GM10847 (cell line): Measurements from ENCODE around the gene MAN1C1.

Experiments used
- POLR2A ChIP-seq: IDR thresholded peaks from 2 replicates; pipeline ENCODE4 v1.6.1; 2011; ENCODE audit not compliant: insufficient read length; ENCODE audit errors: extremely low read depth

Gene MAN1C1

DNA sequence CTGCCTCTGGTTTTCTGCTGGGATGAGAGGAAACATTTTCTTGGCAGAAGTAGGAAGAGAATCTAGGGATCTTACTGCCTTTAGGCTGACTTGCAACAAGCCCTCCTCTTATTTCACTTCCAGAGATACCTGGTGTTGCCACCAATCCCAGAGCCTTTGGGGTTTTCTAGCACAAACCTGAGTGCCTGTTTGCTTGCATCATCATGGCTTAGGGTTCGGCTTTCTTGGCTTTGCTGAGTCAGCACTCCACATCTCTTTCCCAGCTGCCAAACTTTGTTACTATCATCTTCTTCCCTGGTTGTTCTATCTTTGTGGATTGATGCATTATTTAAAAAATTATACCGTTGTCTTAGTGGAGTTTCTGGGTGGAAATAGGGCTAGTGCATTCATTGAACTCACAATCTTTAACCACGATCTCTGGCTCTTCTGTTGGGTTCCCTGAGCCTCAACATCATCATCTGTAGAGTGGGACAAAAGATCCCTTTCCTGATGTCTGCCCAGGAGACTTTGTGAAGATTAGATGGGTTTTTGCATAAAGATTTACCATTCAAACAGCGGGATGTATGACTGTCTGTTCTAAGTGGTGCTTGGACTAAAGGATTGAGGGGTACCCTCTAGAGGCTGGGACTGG, 106.8 kb downstream of the MAN1C1 start:
- no peak for TF ChIP-seq POLR2A

DNA sequence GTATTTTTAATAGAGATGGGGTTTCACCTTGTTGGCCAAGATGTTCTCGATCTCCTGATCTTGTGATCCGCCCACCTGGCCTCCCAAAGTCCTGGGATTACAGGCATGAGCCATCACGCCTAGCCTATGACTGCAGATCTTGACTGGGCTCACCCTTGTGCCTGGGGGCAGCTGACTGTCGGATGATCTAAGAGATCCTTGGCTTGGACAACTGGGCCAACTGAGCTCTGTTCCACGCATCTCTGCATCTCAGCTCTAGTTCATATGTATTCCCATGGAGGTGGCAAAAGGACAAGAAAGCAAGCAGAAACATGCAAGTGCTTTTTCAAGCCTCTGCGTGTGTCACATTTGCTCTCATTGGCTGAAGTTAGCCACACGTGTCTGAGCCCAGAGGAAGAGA, 107.6 kb downstream of the MAN1C1 start:
- TF ChIP-seq POLR2A, result no peak

DNA sequence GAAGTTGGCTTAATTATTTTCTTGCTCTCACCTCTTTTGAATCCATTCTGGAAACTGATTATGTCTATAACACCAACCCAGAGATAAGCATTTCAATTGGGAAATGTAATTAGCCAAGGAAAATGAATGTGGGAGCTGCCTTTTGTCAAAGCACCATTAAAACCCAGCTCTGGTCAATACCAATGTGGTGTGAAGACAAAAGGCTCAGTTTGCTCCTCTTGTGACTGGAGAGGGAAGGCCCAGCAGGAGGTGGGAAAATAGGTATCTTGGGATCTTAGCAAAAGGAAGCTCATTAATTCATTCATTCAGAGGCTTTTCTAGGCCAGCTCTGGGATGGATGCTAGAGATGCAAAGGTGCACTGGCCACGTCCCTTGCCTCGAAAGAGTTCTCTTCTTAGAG, 108.4 kb downstream of the MAN1C1 start:
- no peak for TF ChIP-seq POLR2A

DNA sequence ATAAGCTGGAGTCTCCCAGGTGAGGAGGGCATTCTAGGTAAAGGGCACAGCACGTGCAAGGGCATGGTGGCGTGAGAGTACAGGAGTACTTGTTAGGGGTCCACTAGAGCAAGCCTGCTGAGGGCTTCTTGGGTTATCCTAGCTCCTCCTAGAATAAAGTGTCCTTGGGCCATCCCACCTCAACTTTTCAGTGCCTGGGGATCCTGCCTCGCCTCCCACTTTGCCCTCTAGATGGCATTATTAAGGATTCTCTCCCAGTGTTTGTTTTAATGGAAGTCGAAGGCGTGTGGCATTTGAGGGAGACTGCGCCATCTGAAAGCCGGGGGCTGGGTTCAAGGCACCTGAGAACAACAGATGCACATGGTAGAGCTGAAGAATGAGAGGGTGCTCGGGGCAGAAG, 108.9 kb downstream of the MAN1C1 start:
- no peak for TF ChIP-seq POLR2A

DNA sequence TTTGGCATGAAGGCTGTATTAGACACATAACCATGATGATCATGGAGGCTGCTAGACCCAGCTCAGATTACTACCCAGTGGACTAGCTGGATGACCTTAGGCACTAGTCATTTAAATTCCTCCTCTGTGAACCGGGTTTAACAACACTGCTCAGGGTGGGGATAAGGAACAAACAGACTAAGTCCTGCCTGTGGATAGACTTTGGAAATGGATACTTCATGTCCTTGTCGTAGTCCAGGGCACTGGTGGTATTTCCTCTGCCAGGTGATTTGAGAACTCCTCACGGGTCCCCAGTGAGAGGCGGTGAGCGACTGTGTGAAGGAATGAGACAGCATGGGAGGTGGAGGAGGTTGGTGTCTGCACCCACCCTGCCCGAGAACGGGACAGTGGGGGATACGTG, 110.5 kb downstream of the MAN1C1 start:
- no peak for TF ChIP-seq POLR2A

DNA sequence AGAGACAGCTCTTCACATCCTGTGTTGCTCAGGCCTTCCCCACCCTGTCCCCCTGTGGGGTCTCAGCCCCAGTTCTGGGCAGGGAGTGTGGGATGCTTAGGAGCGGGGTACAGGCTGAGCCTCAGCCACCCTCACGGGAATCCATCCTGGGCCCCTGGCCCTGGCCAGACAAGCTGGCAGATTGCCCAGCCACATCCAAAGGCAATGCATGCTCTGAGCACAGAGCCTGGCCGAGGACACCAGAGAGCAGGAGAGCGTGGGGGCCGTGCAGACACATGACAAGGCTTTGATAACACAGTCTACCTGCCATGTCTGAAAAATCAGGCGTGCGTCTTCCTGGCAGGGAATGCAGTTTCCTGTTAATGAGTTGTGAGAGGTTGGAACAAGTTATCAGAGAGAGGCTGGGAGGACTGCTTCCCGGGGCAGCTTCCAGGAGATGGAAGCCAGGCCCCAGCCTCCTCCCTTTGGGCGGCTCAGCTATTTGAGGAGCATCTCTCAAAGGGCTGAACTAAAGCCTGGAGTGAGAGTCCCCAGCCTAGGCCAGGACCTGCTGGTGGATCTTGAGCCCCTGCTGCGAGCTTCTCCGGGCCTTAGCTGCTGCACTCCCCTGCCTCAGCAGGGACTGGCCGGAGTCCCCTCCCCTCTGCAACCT, 111.2 kb downstream of the MAN1C1 start:
- TF ChIP-seq POLR2A, result no peak

DNA sequence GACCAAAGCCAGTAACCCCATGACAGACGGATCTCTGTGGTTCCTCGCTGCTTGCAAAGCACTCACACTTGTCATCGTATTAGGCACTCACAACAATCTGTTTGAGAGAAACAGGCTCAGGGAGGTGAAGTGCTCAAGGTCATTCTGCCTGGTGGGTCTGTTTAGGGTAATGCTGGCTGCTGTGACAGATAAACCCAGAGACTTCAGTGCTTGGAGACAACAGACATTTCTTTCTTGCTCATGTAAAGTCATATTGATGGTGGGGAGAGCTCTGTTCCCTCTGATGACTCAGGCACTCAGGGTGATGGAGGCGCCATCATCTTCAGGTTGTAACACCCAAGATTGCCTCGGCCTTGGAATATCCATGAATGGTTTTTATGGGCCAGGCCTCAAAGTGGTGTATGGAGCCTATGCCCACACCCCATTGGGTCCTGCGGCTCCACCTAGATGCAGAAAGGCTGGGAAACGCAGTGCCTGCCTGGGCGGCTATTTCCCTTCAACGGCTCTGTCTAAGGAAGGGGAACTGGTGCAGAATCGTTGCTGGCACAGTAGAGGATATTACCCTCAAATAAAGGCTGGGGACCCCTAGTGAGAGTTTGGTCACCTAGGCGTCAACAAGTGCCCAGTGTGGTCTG, 111.8 kb downstream of the MAN1C1 start:
- no peak for TF ChIP-seq POLR2A

DNA sequence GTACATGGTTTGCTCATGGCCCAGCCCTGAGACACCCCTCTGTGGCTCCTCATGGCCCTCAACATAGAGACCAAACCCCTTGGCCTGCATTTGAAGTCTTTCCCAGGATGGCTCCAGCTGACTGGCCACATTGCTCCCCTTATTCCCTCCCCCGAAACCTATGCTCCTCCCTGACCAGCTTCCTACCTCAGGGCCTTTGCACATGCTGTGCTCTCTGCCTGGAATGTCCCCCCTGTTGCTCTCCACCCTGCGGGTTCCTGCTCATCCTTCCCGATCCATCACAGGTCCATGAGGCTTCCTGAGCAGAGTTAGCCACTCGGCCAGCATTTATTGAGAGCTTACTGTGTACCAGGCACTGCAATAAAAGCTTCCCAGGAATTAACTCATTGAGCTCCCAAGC, 112.5 kb downstream of the MAN1C1 start:
- no peak for TF ChIP-seq POLR2A

DNA sequence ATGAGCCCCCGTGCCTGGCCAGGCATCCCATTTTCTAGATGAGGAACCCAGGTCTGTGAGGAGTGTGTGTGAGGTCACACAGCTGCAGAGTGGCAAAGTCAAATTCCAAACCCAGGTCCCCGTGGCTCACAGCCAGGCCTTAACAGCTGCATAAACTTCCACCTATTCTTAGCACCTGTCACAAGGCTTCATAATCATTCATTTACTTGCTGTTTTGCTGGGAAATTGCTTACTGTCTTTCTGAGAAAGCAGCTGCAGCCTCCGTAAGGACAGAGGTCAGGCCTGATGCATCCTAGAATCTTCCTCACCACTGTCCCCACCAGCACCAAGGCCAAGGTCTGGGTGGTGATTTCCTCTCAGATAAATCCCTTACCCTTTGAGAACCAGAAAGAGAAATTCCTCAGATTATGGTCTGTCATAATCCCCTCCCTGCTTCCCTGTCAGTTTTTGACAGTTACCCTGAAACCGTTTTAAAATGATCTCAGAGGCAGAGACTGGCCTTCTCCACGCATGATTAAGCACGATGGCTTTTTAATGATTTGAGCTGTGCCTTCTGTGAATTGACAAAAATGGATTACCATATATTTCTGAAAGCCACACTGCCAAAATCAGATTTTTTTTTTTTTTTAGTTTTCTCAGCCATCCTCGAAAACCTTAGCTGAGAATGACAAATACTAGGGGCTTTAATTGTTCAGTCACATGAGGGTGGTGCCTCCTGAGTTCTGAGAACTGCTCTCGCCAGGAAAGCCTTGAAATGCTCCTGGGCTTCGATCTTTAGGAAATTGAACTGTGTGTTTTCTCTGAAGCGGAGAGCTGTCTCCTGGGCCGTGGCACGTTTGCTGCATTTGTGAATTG, 113.4 kb downstream of the MAN1C1 start:
- no peak for TF ChIP-seq POLR2A

DNA sequence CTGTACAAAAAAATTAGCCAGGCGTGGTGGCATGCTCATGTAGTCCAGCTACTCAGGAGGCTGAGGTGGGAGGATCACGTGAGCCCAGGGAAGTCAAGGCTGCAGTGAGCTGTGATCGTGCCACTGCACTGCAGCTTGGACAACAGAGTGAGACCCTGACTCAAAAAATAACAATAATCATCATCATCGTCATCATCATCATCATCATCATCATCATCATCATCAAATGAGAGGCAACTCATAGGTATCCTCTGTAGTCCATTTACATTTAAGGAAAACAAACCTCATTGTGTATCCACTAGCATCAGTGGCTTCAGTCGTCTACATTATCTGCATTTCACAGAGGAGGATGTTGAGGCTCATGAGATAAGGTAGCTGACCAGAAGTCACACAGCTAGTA, 114.6 kb downstream of the MAN1C1 start:
- no peak for TF ChIP-seq POLR2A

DNA sequence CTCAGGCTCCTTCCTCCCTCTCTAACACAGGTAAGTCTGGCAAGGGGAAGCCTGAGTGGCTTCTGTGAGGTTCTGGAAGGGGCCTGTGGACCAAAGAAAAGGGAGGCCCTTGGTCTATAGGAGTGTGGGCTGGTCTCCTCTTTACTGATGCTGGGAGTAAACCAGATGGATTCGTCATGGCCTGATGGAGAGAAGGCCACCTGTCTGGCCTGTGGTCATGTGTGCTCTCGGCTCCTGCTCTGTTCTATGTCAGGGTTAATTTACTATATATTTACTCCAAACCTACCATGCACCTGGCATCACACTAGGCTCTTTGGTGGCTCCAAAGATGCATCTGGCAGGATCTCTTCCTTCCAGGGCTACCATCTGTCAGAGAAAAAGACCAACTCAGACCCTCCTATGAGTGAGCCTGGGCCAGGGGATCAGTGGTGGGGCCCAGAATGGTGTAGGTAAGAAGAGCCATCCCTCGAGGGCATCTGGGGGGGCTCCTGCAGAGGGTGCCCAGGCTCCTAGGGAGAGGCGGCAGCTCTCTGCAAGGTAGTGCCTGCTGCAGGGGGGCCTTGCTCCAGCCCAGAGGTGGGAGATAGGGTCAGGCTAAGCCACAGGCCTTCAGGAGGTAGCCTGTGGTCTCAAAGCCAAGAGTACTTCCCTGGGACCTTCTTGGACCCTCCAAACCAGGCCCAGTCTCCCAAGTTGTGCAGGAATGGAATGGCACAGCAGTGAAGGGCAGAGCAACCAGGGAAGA, 115.2 kb downstream of the MAN1C1 start:
- no peak for TF ChIP-seq POLR2A

DNA sequence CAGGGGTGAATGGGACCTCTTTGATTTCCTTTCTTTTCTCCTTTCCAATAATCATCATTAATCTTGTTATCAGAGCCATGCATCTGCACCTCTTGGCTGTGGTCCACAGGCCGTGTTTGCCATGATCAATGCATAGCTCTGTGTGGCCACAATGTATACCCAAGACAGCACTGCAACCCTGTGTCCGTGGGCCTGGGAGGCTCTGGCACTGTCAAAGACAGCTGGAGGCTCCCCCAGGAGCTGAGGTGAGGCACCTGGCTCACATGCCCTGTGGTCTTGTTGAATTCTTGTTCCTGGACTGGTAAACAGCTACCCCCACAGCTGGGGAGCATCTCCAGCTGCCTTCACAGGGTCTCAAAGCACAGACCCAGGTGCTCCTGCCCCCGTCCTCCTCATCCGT, 116.2 kb downstream of the MAN1C1 start:
- TF ChIP-seq POLR2A, result no peak

DNA sequence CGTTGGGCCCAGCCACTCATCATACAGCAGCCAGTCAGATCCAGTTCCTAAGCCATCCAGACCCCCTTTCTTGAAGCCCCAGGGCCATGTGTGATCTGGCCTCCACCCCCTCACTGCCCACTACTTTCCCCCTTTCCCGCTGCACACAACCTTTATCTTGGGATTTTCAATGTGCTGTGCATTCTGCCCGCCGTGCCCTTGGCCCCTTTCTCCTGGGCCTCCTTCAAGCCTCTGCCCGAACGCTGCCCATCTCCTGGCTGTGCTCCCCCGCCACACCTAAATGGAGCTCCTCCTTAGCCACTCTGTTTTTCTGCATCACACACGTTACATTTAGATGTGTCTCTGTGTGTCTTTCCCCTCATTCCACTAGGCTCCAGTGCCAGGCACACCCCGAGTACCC, 116.7 kb downstream of the MAN1C1 start:
- TF ChIP-seq POLR2A, result no peak

DNA sequence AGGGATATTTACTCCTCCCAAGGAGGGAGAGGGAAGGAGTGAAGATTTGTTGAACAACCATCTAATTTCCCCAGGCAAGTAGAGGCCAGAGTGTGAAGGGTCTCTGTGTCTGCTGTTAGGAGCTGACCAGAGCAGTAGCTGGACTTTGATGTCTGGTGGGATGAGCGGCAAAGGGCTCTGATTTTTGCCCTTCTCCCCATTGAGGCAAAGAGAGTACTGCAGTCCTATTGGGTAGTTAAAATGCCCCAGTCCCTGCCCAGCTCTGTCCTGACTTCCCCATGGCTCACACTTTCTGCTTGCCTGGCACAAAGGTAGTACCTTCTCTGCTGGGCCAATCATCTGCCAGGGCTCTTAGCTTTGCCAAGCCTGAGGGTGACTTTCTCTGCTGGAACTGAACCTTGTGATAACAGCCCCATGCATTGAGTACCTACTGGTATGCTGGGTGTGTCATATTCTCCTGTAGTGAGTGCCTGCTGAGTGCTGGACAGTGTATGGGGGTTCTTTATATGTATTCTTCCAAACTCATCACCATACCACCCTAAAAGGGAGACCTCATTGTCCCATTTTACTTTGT, 119.5 kb downstream of the MAN1C1 start:
- TF ChIP-seq POLR2A, result no peak

DNA sequence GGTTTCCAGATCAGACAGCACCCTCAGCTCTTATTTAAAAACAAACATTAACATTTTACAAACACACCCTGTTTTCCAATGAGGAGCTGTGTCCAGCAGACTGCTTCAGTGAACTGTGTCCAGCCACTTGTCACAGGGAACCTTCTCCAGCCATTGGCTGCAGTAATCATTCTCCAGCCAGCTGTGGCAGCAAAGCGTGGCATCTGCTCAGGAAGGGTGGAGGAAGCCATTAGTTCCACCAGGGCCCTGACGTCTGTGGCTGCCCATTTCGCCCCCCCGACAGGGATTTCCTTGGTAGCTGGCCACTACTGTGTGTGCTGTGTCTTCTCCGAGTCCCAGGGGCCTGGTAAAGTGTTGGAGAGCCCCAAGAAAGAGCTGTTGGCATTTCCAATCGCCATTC, 120.5 kb downstream of the MAN1C1 start:
- no peak for TF ChIP-seq POLR2A
